Stimulated activated CD8-positive, alpha-beta memory T cell treated with anti-CD3 and anti-CD28 coated beads, Interleukin-12 subunit alpha, Interleukin-12 subunit beta, amount 100 ng/mL, for 4 hours (primary cell): ENCODE measurements around the gene SRP68.

ENCODE experiments used
- DNase-seq: peaks from one replicate; pipeline ENCODE4 v3.0.0-alpha.2; 2020; ENCODE audit warnings: low read depth

Gene SRP68

GRCh38 chr17:76018340-76018680 lies 54.0 kb downstream of the SRP68 start:
- DNase-seq: no peak

GRCh38 chr17:76017481-76018339 lies 54.6 kb downstream of the SRP68 start:
- DNase-seq: no peak

GRCh38 chr17:76014925-76015261 lies 57.4 kb downstream of the SRP68 start:
- no peak for DNase-seq

- peak; percentile 58 for DNase-seq
Measured at GRCh38 chr17:76014100-76014924, 58.0 kb downstream of the SRP68 start.

- no peak for DNase-seq
Measured at GRCh38 chr17:76013377-76013932, 58.9 kb downstream of the SRP68 start.

- no peak for DNase-seq
Measured at GRCh38 chr17:76011951-76012350, 60.4 kb downstream of the SRP68 start.

GRCh38 chr17:76009969-76010661 lies 62.2 kb downstream of the SRP68 start:
- DNase-seq: no peak

GRCh38 chr17:76009447-76009846 lies 62.9 kb downstream of the SRP68 start:
- no peak for DNase-seq

- DNase-seq: no peak
Measured at GRCh38 chr17:76008630-76009425, 63.5 kb downstream of the SRP68 start.

GRCh38 chr17:76008208-76008607 lies 64.1 kb downstream of the SRP68 start:
- DNase-seq: no peak

- no peak for DNase-seq
Measured at GRCh38 chr17:76007850-76008165, 64.5 kb downstream of the SRP68 start.

GRCh38 chr17:76007131-76007849 lies 65.0 kb downstream of the SRP68 start:
- DNase-seq: no peak

- peak; percentile 42 for DNase-seq
Measured at GRCh38 chr17:76005263-76006149, 66.8 kb downstream of the SRP68 start.

GRCh38 chr17:76004750-76005262 lies 67.5 kb downstream of the SRP68 start:
- DNase-seq: no peak

- no peak for DNase-seq
Measured at GRCh38 chr17:76003915-76004314, 68.4 kb downstream of the SRP68 start.

- DNase-seq: no peak
Measured at GRCh38 chr17:76002100-76002499, 70.2 kb downstream of the SRP68 start.

- no peak for DNase-seq
Measured at GRCh38 chr17:76000755-76001521, 71.4 kb downstream of the SRP68 start, which contains the start of gene CDK3. Gene CDK3, plus strand, starts transcription at chr17:76000855. Its CDS starts 571 bp downstream, at chr17:76001426.

- no peak for DNase-seq
Measured at GRCh38 chr17:76000016-76000754, 72.1 kb downstream of the SRP68 start.
